Bone marrow (tissue), 2 donors: Measurements from ENCODE around the gene STAT6.
A peak's percentile ranks its signal among the peaks of the same experiment; 100 is the strongest.

ENCODE experiments used
- DNase-seq, 2 donors: peaks; one replicate each; lab custom pipeline; 2025; lab: John Stamatoyannopoulos, UW

Gene STAT6, protein sequence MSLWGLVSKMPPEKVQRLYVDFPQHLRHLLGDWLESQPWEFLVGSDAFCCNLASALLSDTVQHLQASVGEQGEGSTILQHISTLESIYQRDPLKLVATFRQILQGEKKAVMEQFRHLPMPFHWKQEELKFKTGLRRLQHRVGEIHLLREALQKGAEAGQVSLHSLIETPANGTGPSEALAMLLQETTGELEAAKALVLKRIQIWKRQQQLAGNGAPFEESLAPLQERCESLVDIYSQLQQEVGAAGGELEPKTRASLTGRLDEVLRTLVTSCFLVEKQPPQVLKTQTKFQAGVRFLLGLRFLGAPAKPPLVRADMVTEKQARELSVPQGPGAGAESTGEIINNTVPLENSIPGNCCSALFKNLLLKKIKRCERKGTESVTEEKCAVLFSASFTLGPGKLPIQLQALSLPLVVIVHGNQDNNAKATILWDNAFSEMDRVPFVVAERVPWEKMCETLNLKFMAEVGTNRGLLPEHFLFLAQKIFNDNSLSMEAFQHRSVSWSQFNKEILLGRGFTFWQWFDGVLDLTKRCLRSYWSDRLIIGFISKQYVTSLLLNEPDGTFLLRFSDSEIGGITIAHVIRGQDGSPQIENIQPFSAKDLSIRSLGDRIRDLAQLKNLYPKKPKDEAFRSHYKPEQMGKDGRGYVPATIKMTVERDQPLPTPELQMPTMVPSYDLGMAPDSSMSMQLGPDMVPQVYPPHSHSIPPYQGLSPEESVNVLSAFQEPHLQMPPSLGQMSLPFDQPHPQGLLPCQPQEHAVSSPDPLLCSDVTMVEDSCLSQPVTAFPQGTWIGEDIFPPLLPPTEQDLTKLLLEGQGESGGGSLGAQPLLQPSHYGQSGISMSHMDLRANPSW

DNA sequence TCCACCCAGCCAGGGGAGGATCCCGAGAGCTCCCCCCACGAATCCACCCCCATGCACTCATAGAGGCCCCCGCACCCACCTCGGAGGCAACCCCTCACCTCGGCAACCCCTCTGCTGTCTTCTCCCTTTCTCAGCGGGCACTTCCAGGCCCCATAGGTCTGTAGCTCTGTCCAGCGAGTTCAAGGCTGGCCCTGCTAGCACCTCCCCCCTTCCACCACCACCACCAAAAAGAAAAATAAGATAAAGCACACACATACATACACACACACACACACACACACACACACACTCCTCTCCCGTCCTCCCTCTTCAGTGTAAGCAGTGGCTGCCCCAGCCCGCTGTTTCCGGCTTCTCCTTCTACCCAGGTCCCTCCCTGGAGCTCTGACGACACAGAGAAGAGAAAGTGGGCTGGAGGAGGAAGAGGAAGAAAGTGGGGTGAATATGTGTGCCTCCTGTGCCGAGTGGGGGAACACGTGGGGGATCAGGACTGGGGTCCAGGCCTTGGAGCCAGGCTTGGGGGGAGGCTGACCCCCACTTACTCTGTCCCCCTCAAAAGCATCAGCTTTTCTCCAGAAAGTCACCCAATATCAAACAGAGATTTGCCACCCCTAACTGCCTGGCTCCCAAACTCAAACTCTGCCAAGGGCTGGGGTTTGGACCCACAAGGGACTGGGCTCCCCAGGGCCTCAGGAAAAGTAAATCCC lies at the start of gene STAT6:
Gene STAT6, minus strand, starts transcription at position 332 of the 704 bp plus-strand sequence. CDS start 3,084 bp downstream, outside the sequence.
- peak; percentile 84 to 95 for DNase-seq

DNA sequence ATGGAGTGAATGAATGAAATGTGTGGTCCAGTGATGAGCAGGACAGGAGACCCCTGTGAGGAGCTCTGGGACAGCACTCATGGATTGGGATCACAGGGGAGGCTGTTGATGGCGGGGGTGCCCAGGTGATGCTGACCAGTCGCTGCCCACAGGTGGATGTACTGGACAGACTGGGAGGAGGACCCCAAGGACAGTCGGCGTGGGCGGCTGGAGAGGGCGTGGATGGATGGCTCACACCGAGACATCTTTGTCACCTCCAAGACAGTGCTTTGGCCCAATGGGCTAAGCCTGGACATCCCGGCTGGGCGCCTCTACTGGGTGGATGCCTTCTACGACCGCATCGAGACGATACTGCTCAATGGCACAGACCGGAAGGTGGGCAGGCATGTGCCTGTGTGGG lies 49.6 kb upstream of the STAT6 start:
- no peak for DNase-seq

DNA sequence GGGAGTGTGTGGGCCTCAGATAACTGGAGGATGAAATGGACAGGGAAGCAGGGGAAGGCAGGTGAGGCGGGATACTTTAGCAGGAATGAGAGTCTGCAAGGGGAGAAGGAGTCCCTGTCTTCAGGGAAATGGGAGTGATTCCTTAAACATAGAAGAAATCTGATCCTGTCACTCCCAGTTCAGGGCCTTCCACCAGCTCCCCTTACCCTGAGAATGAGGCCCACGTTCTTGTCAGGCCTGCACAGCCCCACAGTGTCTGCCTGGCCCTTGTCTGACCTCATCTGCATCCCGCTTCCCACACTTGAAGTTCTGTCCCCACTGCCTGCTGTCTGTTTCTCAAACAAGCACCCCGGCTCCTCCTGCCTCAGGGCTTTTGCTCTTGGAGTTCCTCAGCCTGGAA lies 48.9 kb upstream of the STAT6 start:
- no peak for DNase-seq

DNA sequence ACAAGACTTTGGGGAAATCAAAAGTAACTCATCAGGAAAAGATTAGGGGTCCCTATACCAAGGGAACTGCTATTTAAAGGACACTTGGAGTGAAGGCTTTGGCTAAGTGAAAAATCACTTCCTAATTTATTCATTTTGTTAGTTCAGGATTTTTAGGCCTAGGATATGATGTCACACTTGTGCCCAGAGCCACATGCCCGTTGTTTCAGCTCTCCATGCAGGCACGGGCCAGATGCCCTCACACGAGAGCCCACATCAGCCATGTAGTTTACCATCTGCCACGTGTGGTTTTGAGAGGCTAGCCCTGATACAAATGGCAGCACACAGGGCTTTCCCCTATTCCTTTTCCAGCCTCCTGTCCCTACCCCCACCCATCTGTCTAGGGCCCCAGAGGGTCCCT lies 48.1 kb upstream of the STAT6 start:
- no peak for DNase-seq

DNA sequence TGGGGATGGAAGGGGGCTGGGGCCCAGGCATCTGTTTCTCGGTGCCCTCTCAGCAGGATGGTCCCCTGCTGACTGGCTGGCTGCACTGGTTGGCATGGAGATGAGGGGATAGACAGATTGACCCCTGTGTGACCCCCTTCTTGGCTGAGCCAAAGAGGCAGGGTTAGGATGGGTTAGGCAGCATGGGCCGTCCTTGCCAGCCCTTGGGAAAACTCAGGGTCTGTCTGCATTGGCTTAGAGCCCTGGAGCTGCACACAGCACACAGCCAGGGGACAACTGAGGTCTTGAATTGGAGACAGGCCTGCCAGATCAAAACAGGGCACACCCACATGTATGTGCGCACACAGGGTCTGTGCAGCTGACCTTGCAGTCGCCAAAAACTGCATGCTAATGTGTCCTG lies 47.5 kb upstream of the STAT6 start:
- no peak for DNase-seq

DNA sequence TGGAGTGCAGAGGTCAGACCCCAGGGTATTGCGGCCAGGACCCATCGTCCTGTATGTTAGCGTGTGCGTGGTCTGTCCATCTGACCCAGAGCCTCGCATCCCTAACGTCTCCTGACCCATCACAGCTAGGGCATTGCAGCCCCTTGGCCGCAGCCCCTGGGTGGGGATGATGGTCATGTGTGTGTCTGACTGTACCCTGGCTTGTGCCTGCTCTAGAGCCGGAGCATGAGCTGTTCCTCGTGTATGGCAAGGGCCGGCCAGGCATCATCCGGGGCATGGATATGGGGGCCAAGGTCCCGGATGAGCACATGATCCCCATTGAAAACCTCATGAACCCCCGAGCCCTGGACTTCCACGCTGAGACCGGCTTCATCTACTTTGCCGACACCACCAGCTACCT lies 47.0 kb upstream of the STAT6 start:
- no peak for DNase-seq

DNA sequence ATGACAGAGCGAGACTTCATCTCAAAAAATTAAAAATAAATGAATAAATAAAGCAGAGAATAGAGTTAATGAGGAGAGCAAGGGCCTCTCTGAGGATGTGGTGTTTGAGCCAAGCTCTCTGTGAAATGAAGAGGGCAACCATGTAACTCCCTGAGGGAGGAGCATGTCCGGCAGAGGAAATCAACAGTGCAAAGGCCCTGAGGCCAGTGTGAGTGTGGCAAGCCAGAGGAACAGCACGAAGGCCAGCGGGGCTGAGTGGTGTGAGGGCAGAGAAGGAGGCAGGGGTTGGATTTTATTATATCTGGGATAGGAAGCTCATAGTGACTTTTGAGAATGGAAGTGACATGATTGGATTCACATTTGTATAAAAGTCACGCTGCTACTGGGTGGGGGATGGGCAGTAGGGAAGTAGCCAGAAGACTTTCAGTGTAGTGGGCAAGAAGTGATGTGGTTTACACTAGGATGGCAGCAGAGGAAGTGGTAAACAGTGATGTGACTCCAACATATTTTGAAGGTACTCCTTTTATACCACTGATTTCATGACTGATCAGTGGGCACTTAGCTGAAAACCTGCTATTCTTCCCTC lies 46.5 kb upstream of the STAT6 start:
- peak in 1 of 2 donors; percentile 71 for DNase-seq

DNA sequence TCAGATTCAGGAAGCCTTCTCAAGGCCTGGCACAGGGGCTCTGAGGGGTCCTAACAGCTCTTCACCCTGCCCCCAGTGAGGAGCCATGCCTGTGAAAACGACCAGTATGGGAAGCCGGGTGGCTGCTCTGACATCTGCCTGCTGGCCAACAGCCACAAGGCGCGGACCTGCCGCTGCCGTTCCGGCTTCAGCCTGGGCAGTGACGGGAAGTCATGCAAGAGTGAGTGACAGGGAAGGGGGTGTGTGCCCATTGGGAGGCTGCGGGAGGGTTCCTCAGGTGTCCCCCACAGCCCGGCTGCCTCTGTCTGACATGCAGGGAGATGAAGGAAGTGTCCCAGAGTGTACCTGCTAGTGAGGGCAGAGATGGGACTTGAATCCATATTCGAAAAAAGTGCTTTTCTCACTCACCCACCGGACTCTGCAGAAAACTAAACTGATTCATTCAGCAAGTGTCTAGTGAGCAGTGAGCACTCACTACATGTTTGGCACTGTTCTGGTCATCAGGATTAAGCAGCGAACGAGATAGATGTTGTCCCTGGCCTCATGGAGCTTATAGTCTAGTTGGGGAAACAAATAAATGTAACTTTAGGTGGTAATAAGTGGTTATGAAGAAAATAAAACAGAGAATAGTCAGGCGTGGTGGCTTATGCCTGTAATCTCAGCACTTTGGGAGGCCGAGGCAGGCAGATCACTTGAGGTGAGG lies 45.7 kb upstream of the STAT6 start:
- DNase-seq: no peak

DNA sequence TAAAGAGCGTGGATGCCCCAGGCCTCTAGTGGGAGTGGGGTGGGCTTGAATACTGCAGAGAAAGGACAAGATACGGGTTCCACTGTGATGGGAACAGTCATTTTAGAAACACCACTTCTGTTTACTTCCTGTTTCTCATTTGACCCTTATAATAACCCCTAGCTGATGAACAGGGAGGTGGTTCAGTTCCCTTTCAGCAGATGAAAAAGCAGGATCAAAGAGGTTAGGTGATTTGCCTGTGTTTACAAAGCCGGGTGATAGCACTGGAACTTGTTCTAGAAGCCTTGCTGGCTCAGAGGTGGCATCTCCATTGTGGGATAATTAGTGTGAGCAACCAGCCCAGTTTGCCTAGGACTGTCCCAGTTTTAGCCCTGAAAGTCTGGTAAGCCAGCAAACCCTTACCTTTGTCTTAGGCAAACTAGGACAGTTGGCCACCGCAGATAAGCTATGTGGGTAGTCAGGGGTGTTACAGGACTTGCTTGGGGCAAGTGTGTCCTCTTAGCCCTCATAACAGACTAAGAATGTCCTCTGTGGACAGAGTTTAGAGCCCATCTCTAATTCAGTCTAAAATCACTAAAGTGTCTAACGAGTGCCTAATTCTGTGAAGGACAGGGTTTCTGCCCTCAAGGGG lies 43.8 kb upstream of the STAT6 start:
- DNase-seq: no peak

DNA sequence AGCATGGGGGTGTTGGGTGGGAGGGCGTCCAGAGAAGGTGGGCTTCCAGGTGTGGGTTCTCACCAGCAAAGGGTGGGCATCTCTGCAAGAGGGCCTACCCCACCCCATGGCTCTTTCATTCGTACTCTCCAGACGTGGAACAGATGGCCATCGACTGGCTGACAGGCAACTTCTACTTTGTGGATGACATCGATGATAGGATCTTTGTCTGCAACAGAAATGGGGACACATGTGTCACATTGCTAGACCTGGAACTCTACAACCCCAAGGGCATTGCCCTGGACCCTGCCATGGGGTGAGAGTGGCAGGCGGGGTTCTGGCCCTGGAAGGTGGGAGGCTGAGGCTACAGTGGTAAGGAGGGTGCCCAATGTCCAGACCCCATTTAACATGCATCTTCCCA lies 42.9 kb upstream of the STAT6 start:
- no peak for DNase-seq

DNA sequence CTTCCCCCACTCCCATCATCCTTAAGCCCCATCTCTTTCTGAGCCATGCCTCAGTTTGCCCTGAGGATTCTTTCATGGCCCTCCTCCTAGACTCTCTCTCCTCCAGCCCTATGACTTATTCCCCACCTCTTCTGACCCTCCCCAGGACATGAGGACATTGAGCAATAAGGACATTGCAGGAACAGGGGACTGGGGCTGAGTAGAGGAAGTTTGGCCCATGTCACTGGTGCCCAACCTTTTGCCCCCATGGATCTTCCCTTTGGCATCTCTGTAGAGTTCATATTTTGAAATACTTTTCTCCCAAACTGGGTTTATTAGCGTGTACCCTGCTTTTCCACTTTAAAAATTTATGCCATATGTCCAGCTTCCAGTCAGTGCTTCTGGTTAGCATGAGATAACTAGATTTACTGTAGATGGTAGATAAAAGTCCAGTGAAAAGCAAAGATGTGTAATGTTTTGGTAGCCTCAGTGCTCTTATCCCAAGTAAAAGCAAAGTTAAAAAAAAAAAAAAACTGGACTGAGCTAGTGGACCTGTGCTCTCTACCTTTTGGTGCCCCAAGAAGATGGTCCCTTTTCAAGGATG lies 42.3 kb upstream of the STAT6 start:
- DNase-seq: no peak

DNA sequence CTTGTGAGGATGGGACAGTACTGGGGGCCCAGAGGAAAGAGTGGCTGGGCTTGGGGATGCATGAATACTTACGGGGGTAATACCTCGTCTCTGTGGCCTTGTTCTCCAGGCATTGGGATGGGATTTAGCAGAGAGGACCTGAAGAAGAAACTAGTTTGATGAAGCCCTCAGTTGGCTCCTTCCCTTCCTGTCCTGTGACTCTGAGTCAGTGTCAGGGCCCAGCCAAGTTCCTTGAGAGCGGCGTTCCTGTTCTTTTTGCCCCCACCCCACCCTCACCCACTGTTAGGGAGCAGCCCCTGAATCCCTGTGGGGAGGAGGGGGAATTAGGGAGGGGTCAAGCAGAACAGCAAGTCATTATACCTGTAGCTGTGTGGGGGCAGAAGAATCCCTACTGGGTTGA lies 41.5 kb upstream of the STAT6 start:
- DNase-seq: no peak

DNA sequence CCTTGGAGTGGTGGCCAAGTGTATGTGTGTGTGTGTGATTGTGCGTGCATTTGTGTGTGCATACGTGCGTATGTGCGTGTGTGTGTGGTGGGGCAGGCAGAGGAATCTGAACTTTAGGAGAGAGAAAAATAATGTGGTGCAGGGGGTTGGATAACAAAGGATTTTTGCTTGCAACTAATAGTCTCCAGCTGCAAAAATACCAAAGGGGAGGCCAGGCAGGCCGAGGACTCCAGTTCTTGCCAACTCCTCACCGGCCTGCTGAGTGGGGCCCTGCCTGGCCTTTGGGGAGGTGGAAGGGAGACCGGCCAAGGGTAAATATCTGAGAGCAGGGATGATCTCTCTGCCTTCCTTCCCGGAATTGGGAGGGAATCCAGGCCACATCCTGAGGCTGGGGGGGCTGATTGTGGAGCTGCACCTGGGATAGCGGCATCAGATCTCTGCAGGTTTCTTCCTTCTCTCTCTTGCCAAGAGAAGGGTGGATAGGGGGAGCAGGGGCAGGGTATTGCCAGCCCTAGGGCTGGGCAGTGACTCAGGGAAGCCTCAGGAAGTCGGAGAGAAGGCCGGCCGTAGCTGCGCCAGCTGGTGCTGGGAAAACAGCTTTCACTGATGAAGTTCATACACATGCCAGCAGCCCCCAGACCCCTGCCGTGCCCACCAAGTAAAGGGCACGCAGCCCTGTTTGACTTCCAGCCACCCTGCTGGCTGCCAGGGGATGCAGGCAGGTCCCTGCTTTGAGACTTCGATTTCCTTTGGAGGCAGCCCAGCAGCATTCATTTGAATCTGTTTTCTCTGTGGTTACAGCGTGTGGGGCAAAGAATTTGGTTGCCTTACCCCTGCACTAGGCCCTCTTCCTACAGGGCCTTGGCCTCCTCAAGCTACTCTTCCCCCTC lies 40.8 kb upstream of the STAT6 start:
- no peak for DNase-seq

DNA sequence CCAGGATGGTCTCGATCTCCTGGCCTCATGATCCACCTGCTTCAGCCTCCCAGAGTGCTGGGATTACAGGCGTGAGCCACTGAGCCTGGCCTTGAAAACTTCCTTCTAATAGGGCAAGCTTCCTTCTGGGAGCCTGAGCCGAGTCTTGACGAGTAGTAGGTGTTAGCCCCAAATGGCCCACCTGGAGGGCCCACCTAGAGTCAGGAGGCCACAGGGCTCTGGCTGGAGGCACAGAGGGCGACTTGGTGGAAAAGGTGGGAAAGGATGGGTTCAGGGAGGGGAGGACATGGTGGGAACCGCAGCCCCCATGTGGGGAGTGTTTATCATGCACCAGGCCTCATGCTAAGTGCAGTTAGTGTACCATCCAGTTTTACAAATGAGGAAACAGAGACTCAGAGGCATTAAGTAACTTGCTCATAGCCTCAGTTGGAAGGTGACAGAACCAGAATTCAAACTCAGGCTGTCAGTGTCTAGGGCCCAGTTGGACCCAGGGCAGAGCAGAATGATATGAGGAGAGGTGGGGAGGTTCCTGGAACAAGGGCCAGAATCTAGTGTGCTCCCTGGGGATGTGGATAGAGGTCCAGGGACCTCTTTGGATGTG lies 39.3 kb upstream of the STAT6 start:
- no peak for DNase-seq

DNA sequence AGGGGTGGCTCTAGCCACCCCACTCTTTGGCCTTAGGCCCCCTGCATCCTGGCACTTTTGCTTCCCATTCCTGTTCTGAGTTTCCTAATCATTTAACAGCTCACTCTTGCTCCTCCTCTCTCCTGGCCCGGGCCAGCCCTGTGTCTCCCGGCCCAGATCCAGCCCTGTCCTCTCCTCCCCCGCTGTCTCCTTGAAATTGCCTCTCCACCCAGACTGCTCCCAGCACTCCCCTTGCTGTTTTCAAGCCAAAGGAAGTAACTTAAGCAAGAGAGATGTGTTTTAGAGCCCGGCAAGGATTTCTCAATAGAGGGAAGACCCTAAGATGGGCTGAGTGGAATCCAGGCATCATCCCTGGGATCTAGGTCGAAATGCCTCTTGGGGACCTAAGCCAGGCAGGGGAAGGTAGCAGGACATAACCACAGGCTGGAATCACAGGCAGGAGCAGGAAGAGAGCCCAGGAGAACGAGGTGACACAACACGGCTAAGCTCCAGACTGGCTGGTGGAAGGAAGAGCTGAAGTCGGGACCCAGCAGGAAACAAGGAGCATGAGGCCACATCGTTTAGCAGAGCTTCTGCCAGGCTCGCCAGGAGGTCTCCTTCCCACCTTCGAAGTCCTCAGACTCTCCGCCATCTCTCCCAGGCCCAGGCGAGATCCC lies 38.2 kb upstream of the STAT6 start:
- DNase-seq: no peak

DNA sequence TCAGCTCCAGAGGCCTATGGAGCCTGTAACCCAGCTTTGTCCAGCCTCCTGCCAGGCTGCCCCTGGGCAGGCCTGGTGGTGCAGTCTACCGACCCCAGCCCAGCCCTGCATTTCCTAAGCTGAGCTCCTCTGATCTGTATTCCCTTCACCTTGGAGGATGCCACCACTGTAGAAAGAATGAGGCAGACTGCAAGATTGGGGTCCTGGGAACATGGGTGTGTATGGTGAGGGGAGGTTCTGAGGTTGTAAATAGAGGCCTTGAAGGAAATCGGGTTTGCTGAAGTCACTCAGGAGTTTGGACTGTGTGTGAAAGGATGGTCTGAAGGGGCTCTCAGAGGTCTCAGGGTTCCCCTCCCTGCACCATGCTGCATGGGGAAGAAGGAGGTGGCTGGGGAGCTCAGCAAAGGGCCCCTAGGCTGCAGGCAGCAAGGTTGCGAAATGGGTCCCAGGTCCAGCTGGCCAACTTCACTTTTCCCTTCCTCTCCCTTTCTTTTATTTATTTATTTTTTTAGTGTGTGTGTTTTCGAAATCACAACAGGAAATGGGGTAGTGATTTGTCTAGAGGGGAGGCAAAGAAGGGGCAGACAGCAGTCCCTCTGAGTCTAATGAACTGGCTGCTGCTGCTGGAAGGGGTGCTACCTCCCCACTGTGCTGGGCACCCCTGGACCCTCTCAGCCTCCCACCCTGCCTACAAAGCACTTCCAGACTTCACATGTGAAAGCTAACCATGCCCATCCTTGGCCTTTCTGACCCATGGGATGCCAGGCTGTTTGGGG lies 37.5 kb upstream of the STAT6 start:
- no peak for DNase-seq

DNA sequence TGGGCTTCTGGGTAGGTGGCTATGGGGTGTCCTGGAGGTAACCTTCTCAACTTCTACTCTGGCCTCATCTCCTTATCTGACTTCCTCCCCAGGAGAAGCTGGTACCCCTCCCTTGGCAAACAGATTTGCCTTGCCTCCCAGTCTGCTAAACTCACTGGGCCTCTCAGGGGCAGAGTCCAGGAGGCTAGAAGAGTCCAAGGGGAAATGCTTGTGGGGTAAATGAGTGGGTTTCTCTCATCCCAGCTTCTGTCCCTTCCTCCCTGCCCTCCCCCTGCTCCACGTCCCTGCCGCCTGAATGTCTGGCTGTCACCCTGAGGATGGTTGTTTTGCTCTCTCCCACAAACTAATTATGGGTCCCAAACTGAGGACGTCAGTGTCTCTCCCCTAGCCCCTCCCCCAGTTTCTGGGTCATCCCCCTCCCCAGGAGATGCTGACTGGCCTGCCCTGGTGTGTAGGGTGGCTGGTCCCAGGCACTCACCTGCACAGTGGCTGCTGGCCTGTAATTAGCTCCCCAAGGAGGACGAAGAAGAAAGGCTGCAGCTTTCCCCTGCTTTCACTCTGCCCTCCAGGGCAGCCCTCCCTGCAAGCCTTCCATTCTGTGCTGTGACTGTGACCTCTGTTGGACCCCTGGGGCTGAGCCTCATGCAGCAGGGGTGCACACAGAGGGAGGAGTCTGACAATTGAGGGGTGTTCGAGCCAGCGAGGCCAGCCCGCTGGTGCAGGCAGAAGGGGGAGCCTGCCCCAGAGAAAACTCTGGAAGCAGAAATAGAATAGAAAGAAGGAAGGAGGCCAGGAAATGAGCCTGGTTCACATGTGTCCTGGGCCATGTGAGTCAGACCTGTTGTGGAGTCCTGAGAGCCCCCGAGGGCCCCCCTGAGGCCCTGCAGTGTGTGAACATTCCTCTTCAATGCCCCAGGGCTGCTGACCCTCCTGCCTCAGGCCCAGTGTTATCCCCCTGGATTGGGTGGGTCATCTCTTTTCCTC lies 36.1 kb upstream of the STAT6 start, which contains the start of gene LRP1-AS:
Gene LRP1-AS, minus strand, starts transcription at position 659 of the 984 bp plus-strand sequence.
- DNase-seq: peak in 1 of 2 donors; percentile 48
